Activated naive CD8-positive, alpha-beta T cell treated with anti-CD3 and anti-CD28 coated beads, Interleukin-2, amount 50 U/mL, for 16 hours (primary cell): Measurements from ENCODE around the gene CSRP1.
"Not testable (repeated sequence)": the region's sequence is repeated elsewhere in the genome, so short reads cannot be mapped to it uniquely, and the experiment has no call there.

Experiments
- DNase-seq: peaks from one replicate; pipeline ENCODE4 v3.0.0-alpha.2; 2020; ENCODE audit warnings: low read depth, low spot score

The CSRP1 gene

GRCh38 chr1:201478666-201479065 lies 28.3 kb downstream of the CSRP1 start:
- not testable (repeated sequence) for DNase-seq

- DNase-seq, result no peak
Observed at GRCh38 chr1:201476670-201477344, 30.1 kb downstream of the CSRP1 start.

- no peak for DNase-seq
Observed at GRCh38 chr1:201475915-201476669, 30.8 kb downstream of the CSRP1 start.

- DNase-seq, result no peak
Observed at GRCh38 chr1:201475130-201475529, 31.8 kb downstream of the CSRP1 start.

GRCh38 chr1:201473296-201473695 lies 33.6 kb downstream of the CSRP1 start:
- DNase-seq, result no peak

- not testable (repeated sequence) for DNase-seq
Observed at GRCh38 chr1:201472321-201472720, 34.6 kb downstream of the CSRP1 start.

- no peak for DNase-seq
Observed at GRCh38 chr1:201471772-201472171, 35.2 kb downstream of the CSRP1 start.

- no peak for DNase-seq
Observed at GRCh38 chr1:201470581-201470980, 36.3 kb downstream of the CSRP1 start.

- no peak for DNase-seq
Observed at GRCh38 chr1:201469645-201470074, 37.3 kb downstream of the CSRP1 start.

- no peak for DNase-seq
Observed at GRCh38 chr1:201468844-201469644, 37.9 kb downstream of the CSRP1 start, which contains the start of gene PHLDA3. Gene PHLDA3, minus strand, starts transcription at chr1:201469188. Its CDS starts 402 bp downstream, at chr1:201468786.

GRCh38 chr1:201468501-201468843 lies 38.5 kb downstream of the CSRP1 start:
- DNase-seq, result no peak

- DNase-seq, result no peak
Observed at GRCh38 chr1:201466492-201466891, 40.4 kb downstream of the CSRP1 start.

- no peak for DNase-seq
Observed at GRCh38 chr1:201465698-201466290, 41.1 kb downstream of the CSRP1 start.

GRCh38 chr1:201463071-201463552 lies 43.8 kb downstream of the CSRP1 start:
- no peak for DNase-seq

- no peak for DNase-seq
Observed at GRCh38 chr1:201461645-201462441, 45.1 kb downstream of the CSRP1 start.

- DNase-seq, result no peak
Observed at GRCh38 chr1:201460814-201461644, 45.9 kb downstream of the CSRP1 start.

GRCh38 chr1:201459775-201460174 lies 47.1 kb downstream of the CSRP1 start:
- DNase-seq, result no peak

GRCh38 chr1:201459052-201459451 lies 47.9 kb downstream of the CSRP1 start:
- DNase-seq, result no peak

GRCh38 chr1:201457508-201457960 lies 49.4 kb downstream of the CSRP1 start:
- no peak for DNase-seq
